A549 (cell line): ENCODE data around the gene TMEM141. TPM values are rescaled to one million over a fixed set of nuclear protein-coding genes. Genes with fewer than 3 reads are reported as not detected.
A peak's percentile ranks its signal among the peaks of the same experiment; 100 is the strongest.

ENCODE experiments used
- ATAC-seq, 2 experiments: fragments of 200-7000 bp in 1 of 2; fragments of >200 bp in 1 of 2; cut with Nextera tagmentation in 1 of 2; cut with Tn5 transposase in 1 of 2; 3 replicates each; pipeline versions ENCODE4 v1.8.0 to v1.9.1; 2018 to 2020; ENCODE audit warnings: mild to moderate bottlenecking in 1 of 2, moderate library complexity in 1 of 2
- CTCF ChIA-PET: fragments of 300-600 bp; sonication (Branson Sonifier 250); formaldehyde crosslinking; extraction: SDS; loops from one replicate; lab custom pipeline; 2021; ENCODE audit warnings: antibody characterized with exemption, inconsistent platforms; lab: Yijun Ruan, JAX
- POLR2A ChIA-PET: fragments of 350-600 bp; formaldehyde crosslinking; extraction: SDS; loops from one replicate; lab custom pipeline; 2021; ENCODE audit warnings: antibody characterized with exemption, inconsistent platforms; lab: Yijun Ruan, JAX
- DNase-seq, 2 experiments: peaks; one replicate each; pipeline versions ENCODE4 v3.0.0 to v3.0.0-alpha.2; 2011 to 2016; ENCODE audit warnings: low read depth in 1 of 2, low spot score in 1 of 2
- FAIRE-seq: peaks from 2 replicates; lab custom pipeline; 2011; peaks lifted over from hg19 to GRCh38; lab: Jason Lieb, UNC
- H3K27ac ChIP-seq, 2 experiments: fragments of >200 bp; sonication (Bioruptor Twin); formaldehyde crosslinking; 3 replicates each; pipeline ENCODE4 v1.5.1; 2016 to 2017
- H3K4me1 ChIP-seq: fragments of >200 bp; sonication (Bioruptor Twin); formaldehyde crosslinking; 3 replicates; pipeline ENCODE4 v1.6.1; 2016
- H3K4me2 ChIP-seq: fragments of >200 bp; sonication (Bioruptor Twin); formaldehyde crosslinking; 3 replicates; pipeline ENCODE4 v1.6.1; 2016
- H3K4me3 ChIP-seq: fragments of >200 bp; sonication (Bioruptor Twin); formaldehyde crosslinking; 3 replicates; pipeline ENCODE4 v1.5.1; 2016
- H3K9me3 ChIP-seq: fragments of >200 bp; sonication (Bioruptor Twin); formaldehyde crosslinking; 3 replicates; pipeline ENCODE4 v1.6.1; 2016
- CBX2 ChIP-seq: fragments of 200-600 bp; sonication (generic); IDR thresholded peaks from 2 replicates; pipeline ENCODE4 v1.6.1; 2016; ENCODE audit warnings: low read depth, mild to moderate bottlenecking, borderline replicate concordance
- CHD4 ChIP-seq: fragments of 200-600 bp; sonication (generic); IDR thresholded peaks from 2 replicates; pipeline ENCODE4 v1.6.1; 2016; ENCODE audit warnings: antibody characterized with exemption, mild to moderate bottlenecking, borderline replicate concordance
- EHMT2 ChIP-seq: fragments of 200-600 bp; sonication (generic); IDR thresholded peaks from 2 replicates; pipeline ENCODE4 v1.6.1; 2016; ENCODE audit warnings: antibody characterized with exemption, low read depth, mild to moderate bottlenecking, moderate library complexity
- ESRRA ChIP-seq: fragments of 150-350 bp; IDR thresholded peaks from 2 replicates; pipeline ENCODE4 v1.6.1; 2014; ENCODE audit warnings: mild to moderate bottlenecking, low read length, borderline replicate concordance
- FOSB ChIP-seq: fragments of 250-450 bp; sonication (Bioruptor Pico); IDR thresholded peaks from 2 replicates; pipeline ENCODE4 v1.5.0; 2020; ENCODE audit warnings: mild to moderate bottlenecking, moderate library complexity
- GATA3 ChIP-seq: IDR thresholded peaks from 2 replicates; pipeline ENCODE4 v1.6.1; 2012; ENCODE audit warnings: borderline replicate concordance
- HDAC2 ChIP-seq: fragments of 200-600 bp; sonication (generic); IDR thresholded peaks from 2 replicates; pipeline ENCODE4 v1.6.1; 2016
- HOXA7 ChIP-seq: fragments of 250-450 bp; sonication (Bioruptor Pico); IDR thresholded peaks from 2 replicates; pipeline ENCODE4 v1.5.0; 2020; ENCODE audit warnings: mild to moderate bottlenecking, moderate library complexity
- JUNB ChIP-seq: fragments of >200 bp; sonication (Bioruptor Twin); formaldehyde crosslinking; IDR thresholded peaks from 2 replicates; pipeline ENCODE4 v1.6.1; 2016
- KDM5A ChIP-seq: fragments of 200-600 bp; sonication (generic); IDR thresholded peaks from 2 replicates; pipeline ENCODE4 v1.6.1; 2016; ENCODE audit warnings: antibody characterized with exemption, mild to moderate bottlenecking
- MAZ ChIP-seq: fragments of 150-350 bp; IDR thresholded peaks from 2 replicates; pipeline ENCODE4 v1.6.1; 2014; ENCODE audit warnings: antibody characterized with exemption, low read depth, low read length, borderline replicate concordance
- MYC ChIP-seq: IDR thresholded peaks from 2 replicates; pipeline ENCODE4 v1.6.1; 2012; ENCODE audit warnings: mild to moderate bottlenecking, inconsistent platforms, low read length, improper control_type of control experiment, borderline replicate concordance
- NPAS2 ChIP-seq: fragments of 250-450 bp; sonication (Bioruptor Pico); IDR thresholded peaks from 2 replicates; pipeline ENCODE4 v1.8.0; 2022; ENCODE audit warnings: mild to moderate bottlenecking, moderate library complexity, borderline replicate concordance
- POLR2A ChIP-seq: IDR thresholded peaks from 2 replicates; pipeline ENCODE4 v1.6.1; 2012; ENCODE audit warnings: mild to moderate bottlenecking, low read length
- POLR2AphosphoS2 ChIP-seq: conservative IDR thresholded peaks from 2 replicates; pipeline ENCODE4 v1.6.1; 2012; ENCODE audit warnings: low read length, improper control_type of control experiment, inconsistent platforms
- RCOR1 ChIP-seq: fragments of 150-350 bp; IDR thresholded peaks from 2 replicates; pipeline ENCODE4 v1.6.1; 2014; ENCODE audit warnings: antibody characterized with exemption, low read length, low read depth
- RFX5 ChIP-seq: fragments of 450-650 bp; IDR thresholded peaks from 2 replicates; pipeline ENCODE4 v1.7.1; 2014; ENCODE audit warnings: antibody characterized with exemption, mild to moderate bottlenecking, moderate library complexity
- RNF2 ChIP-seq: fragments of 200-600 bp; sonication (generic); IDR thresholded peaks from 2 replicates; pipeline ENCODE4 v1.6.1; 2016; ENCODE audit warnings: low read depth, mild to moderate bottlenecking, antibody characterized with exemption, moderate library complexity, borderline replicate concordance
- SREBF2 ChIP-seq: fragments of 450-650 bp; IDR thresholded peaks from 2 replicates; pipeline ENCODE4 v1.6.1; 2014; ENCODE audit warnings: mild to moderate bottlenecking, moderate library complexity
- ZNF302 ChIP-seq: fragments of 250-450 bp; sonication (Bioruptor Pico); IDR thresholded peaks from 2 replicates; pipeline ENCODE4 v1.9.0; 2021; ENCODE audit warnings: inconsistent platforms, mild to moderate bottlenecking, moderate library complexity
- WGBS: methylation state at CpG from one replicate; pipeline ENCODE4 v1.1.6; 2017; ENCODE audit errors: missing lambda C conversion rate; 5-methylcytosine and 5-hydroxymethylcytosine counted together
- polyA plus RNA-seq, 4 experiments: library from polyadenylated mRNA; depleted of rRNA in 3 of 4; stranded (reverse); fragments of >200 nt; fragmentation: RNase III in 1 of 4; extraction: RNeasy Plus Mini Kit Qiagen cat#74134 plus additional on column Dnase treatment in 1 of 4; gene quantifications; 2 replicates in 3 of 4; 3 replicates in 1 of 4; pipeline ENCODE4 v1.2.3, GENCODE V29; 2011 to 2017
- TF ChIP-seq, protein P1 (sequence below): IDR thresholded peaks from 2 replicates; pipeline ENCODE4 v1.6.1; 2012
- TF ChIP-seq, protein P2 (sequence below): fragments of >200 bp; sonication (Bioruptor Twin); formaldehyde crosslinking; IDR thresholded peaks from 3 replicates; pipeline ENCODE4 v1.5.1; 2016
- TF ChIP-seq, protein P3 (sequence below): IDR thresholded peaks from 2 replicates; pipeline ENCODE4 v1.6.1; 2012; ENCODE audit warnings: low read depth, borderline replicate concordance

The TMEM141 gene
- polyA plus RNA-seq, 2 of the 4 experiments (the other 2 are of a cell fraction), result 64.5 to 70.7 TPM

DNA sequence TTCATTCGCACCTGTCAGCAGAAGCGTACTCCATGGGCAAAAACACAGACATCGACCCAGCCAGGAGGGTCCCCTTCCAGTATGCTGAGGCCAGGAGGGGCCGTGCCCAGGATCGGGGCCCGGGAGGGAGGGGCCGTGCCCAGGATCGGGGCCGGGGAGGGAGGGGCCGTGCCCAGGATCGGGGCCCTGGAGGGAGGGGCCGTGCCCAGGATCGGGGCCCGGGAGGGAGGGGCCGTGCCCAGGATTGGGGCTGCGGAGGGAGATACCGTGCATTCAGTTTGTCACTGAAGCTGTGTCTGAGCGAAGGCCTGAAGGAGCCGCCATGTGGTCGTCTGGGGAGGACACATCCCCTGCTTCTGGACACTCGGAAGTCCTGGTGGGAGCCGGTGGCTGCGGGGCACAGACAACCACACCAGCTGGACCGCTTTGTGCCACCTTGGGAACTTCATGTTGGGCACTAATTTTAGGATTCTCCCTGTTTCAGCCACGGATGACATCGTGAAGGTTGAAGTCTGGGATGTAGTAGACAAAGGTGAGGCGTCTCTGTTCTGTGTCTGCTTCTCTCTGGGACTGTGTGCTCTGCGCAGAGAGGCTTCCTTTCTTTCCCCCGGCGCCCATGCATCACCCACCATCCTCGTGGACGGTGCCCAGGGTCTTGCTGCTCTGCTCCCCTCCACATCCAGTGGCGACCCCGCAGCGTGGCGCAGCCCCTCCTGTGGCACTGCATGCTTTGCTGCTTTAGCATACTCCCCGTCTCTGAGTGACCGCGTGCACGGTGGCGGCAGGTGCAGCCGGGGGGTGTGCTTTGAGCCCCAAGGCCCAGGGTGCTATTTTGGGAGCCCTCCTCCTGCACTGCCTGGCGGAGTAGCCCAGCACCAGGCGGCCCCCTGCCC lies 34.4 kb downstream of the TMEM141 start:
- H3K4me2 ChIP-seq, result no peak overlapping the region
- POLR2A ChIA-PET, result no interaction called here
- 0 out of 6 replicates have a peak, but pooled peaks of 1 of the 2 experiments have one; percentile 10 for ATAC-seq
- CTCF ChIA-PET, result interaction anchor here (0.6 to 3.0 kb wide), 6 partner anchors 10 to 255 kb away, joined by 3 to 11 read pairs (median 4); partner anchors contain the start of gene AJM1
- DNase-seq, result no peak
- H3K4me1 ChIP-seq, result no peaks in the 10 kb centered on the region
- no peaks in the 10 kb centered on the region for H3K9me3 ChIP-seq
- WGBS, result 94% methylated on average over 28 of the region's 44 CpGs
- no peak for TF ChIP-seq RNF2
- TF ChIP-seq, protein P1, sequence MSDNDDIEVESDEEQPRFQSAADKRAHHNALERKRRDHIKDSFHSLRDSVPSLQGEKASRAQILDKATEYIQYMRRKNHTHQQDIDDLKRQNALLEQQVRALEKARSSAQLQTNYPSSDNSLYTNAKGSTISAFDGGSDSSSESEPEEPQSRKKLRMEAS, result no peak
- no peak for TF ChIP-seq HDAC2
- no peak for TF ChIP-seq CBX2
- TF ChIP-seq RFX5, result no peak
- TF ChIP-seq GATA3, result no peak
- no peak for TF ChIP-seq ZNF302 (CRISPR knock-in tag)
- TF ChIP-seq CHD4, result no peak
- H3K4me3 ChIP-seq, result no peak overlapping the region
- H3K27ac ChIP-seq, result no peak overlapping the region
- no peak for FAIRE-seq

DNA sequence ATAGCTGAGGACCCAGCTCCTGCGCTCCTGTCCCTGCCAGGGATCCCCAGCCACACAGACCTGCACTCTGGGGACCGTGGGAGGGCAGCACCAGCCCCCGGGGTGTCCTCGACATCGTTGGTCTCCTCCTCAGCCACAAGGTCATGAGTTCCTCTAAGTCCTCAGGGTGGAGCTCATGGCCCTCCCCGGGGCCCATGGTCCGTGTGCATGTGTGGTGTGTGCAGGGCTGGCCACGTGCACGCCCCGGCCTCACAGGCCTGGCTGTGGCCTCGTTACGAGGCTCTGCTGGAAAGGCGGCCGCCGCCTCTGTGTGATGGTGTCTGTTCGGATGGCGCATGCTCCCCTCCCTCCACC lies 35.0 kb downstream of the TMEM141 start:
- CTCF ChIA-PET, result interaction anchor here (0.5 to 3.0 kb wide), 7 partner anchors 9 to 256 kb away, joined by 3 to 10 read pairs (median 3); partner anchors contain the start of gene AJM1
- WGBS, result 89% methylated on average over 13 of the region's 17 CpGs
- TF ChIP-seq SREBF2 (no peak), CHD4 (no peak)
- TF ChIP-seq, all 56 proteins: peak for 0
- FAIRE-seq (no peak), ATAC-seq (no peak), DNase-seq (no peak)
- no peak overlapping the region for H3K4me3 ChIP-seq
- H3K4me1 ChIP-seq, result no peaks in the 10 kb centered on the region
- POLR2A ChIA-PET, result no interaction called here
- H3K27ac ChIP-seq, result no peak overlapping the region
- no peak overlapping the region for H3K4me2 ChIP-seq
- H3K9me3 ChIP-seq, result no peaks in the 10 kb centered on the region

DNA sequence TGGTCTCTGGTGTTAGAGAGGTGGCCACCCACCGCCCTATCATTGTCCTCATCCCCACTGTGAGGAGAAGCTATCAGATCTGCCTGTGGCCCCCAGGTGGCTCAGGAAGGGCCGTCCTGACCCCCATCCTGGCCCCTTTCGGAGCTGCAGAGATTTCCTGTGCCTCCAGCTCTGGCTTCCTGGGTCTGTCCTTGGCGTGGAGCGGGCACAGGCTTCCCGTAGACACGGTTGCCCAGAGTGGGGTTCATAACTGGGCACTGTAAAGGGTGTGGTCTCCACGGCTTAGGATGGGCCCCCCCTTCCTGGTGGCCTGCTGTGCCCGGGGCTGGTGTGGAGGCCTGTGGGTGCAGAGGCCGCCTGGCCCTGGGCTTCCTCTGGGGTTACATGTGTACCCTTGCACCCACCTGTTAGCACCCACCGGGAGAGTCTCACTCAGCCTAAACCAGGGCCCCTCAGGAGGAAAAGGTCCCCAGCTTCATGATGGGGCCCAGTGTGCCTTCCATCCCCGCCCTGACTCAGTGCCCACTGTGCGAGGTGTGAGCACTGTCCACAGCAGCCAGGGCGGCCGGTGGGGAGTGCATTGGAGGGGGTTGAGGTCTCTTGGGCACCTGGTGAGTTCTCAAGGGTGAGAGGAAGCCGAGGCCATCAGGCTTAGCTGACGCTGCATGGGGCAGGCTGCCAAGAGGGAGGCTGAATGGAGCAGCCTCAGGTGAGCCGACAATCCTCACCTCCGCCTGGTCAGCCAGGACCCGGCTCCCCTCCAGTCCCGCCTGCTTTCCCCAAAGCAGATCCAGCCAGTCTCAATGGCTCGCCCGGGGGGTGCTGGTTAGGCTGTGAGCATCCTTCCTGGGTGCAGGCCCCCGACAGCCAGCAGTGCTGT lies 35.8 kb downstream of the TMEM141 start:
- TF ChIP-seq RCOR1 (no peak), EHMT2 (no peak), JUNB (no peak), HOXA7 (CRISPR knock-in tag) (no peak), MYC (no peak), NPAS2 (CRISPR knock-in tag) (no peak), MAZ (no peak), ESRRA (no peak), KDM5A (no peak), POLR2A (no peak), POLR2AphosphoS2 (no peak), ZNF302 (CRISPR knock-in tag) (no peak), FOSB (CRISPR knock-in tag) (no peak)
- TF ChIP-seq, protein P2, sequence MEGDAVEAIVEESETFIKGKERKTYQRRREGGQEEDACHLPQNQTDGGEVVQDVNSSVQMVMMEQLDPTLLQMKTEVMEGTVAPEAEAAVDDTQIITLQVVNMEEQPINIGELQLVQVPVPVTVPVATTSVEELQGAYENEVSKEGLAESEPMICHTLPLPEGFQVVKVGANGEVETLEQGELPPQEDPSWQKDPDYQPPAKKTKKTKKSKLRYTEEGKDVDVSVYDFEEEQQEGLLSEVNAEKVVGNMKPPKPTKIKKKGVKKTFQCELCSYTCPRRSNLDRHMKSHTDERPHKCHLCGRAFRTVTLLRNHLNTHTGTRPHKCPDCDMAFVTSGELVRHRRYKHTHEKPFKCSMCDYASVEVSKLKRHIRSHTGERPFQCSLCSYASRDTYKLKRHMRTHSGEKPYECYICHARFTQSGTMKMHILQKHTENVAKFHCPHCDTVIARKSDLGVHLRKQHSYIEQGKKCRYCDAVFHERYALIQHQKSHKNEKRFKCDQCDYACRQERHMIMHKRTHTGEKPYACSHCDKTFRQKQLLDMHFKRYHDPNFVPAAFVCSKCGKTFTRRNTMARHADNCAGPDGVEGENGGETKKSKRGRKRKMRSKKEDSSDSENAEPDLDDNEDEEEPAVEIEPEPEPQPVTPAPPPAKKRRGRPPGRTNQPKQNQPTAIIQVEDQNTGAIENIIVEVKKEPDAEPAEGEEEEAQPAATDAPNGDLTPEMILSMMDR, result no peak
- TF ChIP-seq, protein P1, result no peak
- TF ChIP-seq, protein P3, sequence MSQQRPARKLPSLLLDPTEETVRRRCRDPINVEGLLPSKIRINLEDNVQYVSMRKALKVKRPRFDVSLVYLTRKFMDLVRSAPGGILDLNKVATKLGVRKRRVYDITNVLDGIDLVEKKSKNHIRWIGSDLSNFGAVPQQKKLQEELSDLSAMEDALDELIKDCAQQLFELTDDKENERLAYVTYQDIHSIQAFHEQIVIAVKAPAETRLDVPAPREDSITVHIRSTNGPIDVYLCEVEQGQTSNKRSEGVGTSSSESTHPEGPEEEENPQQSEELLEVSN, result no peak
- TF ChIP-seq, all 56 proteins: peak for 0
- ChIA-PET POLR2A (interaction anchor here (0.7 kb wide), 1 partner anchor 16 kb away, joined by 4 read pairs; no protein-coding TSS in a partner anchor), CTCF (interaction anchor here (0.5 to 3.0 kb wide), 9 partner anchors 8 to 237 kb away, joined by 3 to 10 read pairs (median 4); partner anchors contain the start of gene AJM1)
- ATAC-seq (no peak), DNase-seq (no peak), FAIRE-seq (no peak)
- H3K4me1 ChIP-seq, result no peaks in the 10 kb centered on the region
- no peak overlapping the region for H3K4me3 ChIP-seq
- no peak overlapping the region for H3K27ac ChIP-seq
- 94% methylated on average over 8 of the region's 24 CpGs for WGBS
- no peak overlapping the region for H3K4me2 ChIP-seq
- H3K9me3 ChIP-seq, result no peaks in the 10 kb centered on the region
